Lung (tissue), 12 donors: ENCODE data around the gene GGTLC2. TPM values are rescaled to one million over a fixed set of nuclear protein-coding genes. Genes with fewer than 3 reads are reported as not detected.

ENCODE experiments used
- ATAC-seq: fragments of 200-7000 bp; cut with Tn5 transposase; one replicate; pipeline ENCODE4 v1.9.1; 2020; ENCODE audit warnings: moderate number of reproducible peaks; ENCODE audit not compliant: insufficient read depth, low FRiP score
- DNase-seq, 3 donors: peaks; one replicate each; pipeline ENCODE4 v3.0.0-alpha.2; 2013 to 2017
- H3K27ac ChIP-seq, 2 donors: one replicate each; pipeline ENCODE4 v1.5.1; 2013; ENCODE audit warnings: mild to moderate bottlenecking in 2 of 2, moderate library complexity in 2 of 2, control low read depth in 1 of 2, inconsistent platforms in 1 of 2, low read depth in 1 of 2, low read length in 1 of 2
- H3K27me3 ChIP-seq, 3 donors: one replicate each; pipeline ENCODE4 v1.5.1; 2013; ENCODE audit warnings: low read length in 2 of 3; ENCODE audit not compliant: control insufficient read depth in 3 of 3, insufficient read depth in 3 of 3
- H3K36me3 ChIP-seq, 4 donors: one replicate each; pipeline ENCODE4 v1.5.1; 2013; ENCODE audit warnings: low read length in 4 of 4, mild to moderate bottlenecking in 1 of 4, moderate library complexity in 1 of 4; ENCODE audit not compliant: control insufficient read depth in 4 of 4, insufficient read depth in 4 of 4
- H3K4me1 ChIP-seq, 5 donors: one replicate each; pipeline ENCODE4 v1.5.1; 2013; ENCODE audit warnings: low read length in 5 of 5, mild to moderate bottlenecking in 2 of 5, moderate library complexity in 1 of 5; ENCODE audit not compliant: control insufficient read depth in 5 of 5, insufficient read depth in 5 of 5
- H3K4me3 ChIP-seq: one replicate; pipeline ENCODE4 v1.5.1; 2013; ENCODE audit warnings: mild to moderate bottlenecking, control low read depth, moderate library complexity
- H3K9ac ChIP-seq, 2 donors: one replicate each; pipeline ENCODE4 v1.5.1; 2013; ENCODE audit warnings: low read length in 2 of 2, control low read depth in 1 of 2; ENCODE audit not compliant: insufficient read depth in 1 of 2
- H3K9me3 ChIP-seq, 4 donors: one replicate each; pipeline ENCODE4 v1.5.1; 2013; ENCODE audit warnings: low read length in 3 of 4, mild to moderate bottlenecking in 1 of 4, moderate library complexity in 1 of 4; ENCODE audit not compliant: control insufficient read depth in 4 of 4, insufficient read depth in 3 of 4
- CTCF ChIP-seq: IDR thresholded peaks from 2 replicates; pipeline ENCODE4 v1.5.1; 2012; ENCODE audit warnings: mild to moderate bottlenecking; ENCODE audit errors: control extremely low read depth, extremely low read depth
- WGBS, 2 donors: extraction: QIAGEN DNeasy Blood & Tissue Kit; methylation state at CpG; one replicate each; pipeline ENCODE4 v1.1.7; 2013; 5-methylcytosine and 5-hydroxymethylcytosine counted together
- polyA plus RNA-seq, 2 donors: library from polyadenylated mRNA; stranded (reverse); fragments of 200-250 nt; gene quantifications; one replicate each; pipeline ENCODE4 v1.2.1, GENCODE V29; 2013
- total RNA-seq, 2 donors: library from RNA; depleted of rRNA in 1 of 2; stranded (reverse); fragments of >200 nt in 1 of 2; gene quantifications; one replicate each; pipeline ENCODE4 v1.2.1, GENCODE V29; 2014 to 2021
- donor health status: control.
- donor health status: control.
- donor health status: Bipolar disorder and iron deficiency.
- donor health status: healthy.
- donor health status: DM: yes; HTN: yes; CAD: no.

The GGTLC2 gene
- total and polyA plus RNA-seq, 4 donors = 0.56 to 7.0 (median 0.80) TPM; not detected in 1

GRCh38 chr22:22678970-22679369 lies 34.6 kb downstream of the GGTLC2 start:
- Histone ChIP-seq H3K4me1 (no peaks in the 10 kb centered on the region), H3K27ac (no peak overlapping the region), H3K9ac (no peak overlapping the region), H3K27me3 (no peaks in the 10 kb centered on the region), H3K36me3 (no peaks in the 10 kb centered on the region), H3K9me3 (no peaks in the 10 kb centered on the region), H3K4me3 (no peak overlapping the region)
- WGBS, 2 donors = 92 to 93% methylated on average over 4 of the region's 4 CpGs
- no peak for ATAC-seq
- TF ChIP-seq CTCF = no peak
- DNase-seq = no peak

GRCh38 chr22:22680396-22680795 lies 36.0 kb downstream of the GGTLC2 start:
- no peaks in the 10 kb centered on the region for H3K36me3 ChIP-seq
- 93 to 96% methylated on average over 4 of the region's 4 CpGs for WGBS, 2 donors

GRCh38 chr22:22681221-22681739 lies 36.9 kb downstream of the GGTLC2 start:
- ATAC-seq (no peak), DNase-seq (no peak)
- no peaks in the 10 kb centered on the region for H3K27me3 ChIP-seq
- 60 to 75% methylated on average over 3 of the region's 3 CpGs for WGBS, 2 donors
- H3K4me1 ChIP-seq = no peaks in the 10 kb centered on the region
- no peak overlapping the region for H3K27ac ChIP-seq
- no peaks in the 10 kb centered on the region for H3K36me3 ChIP-seq
- H3K9me3 ChIP-seq = no peaks in the 10 kb centered on the region
- no peak for TF ChIP-seq CTCF
- no peak overlapping the region for H3K4me3 ChIP-seq
- no peak overlapping the region for H3K9ac ChIP-seq

More at GRCh38 chr22:22680396-22680795, 36.0 kb downstream of the GGTLC2 start:
- Histone ChIP-seq H3K4me3 (no peak overlapping the region), H3K27ac (no peak overlapping the region), H3K9me3 (no peaks in the 10 kb centered on the region), H3K27me3 (no peaks in the 10 kb centered on the region), H3K4me1 (no peaks in the 10 kb centered on the region), H3K9ac (no peak overlapping the region)
- no peak for TF ChIP-seq CTCF
- ATAC-seq (no peak), DNase-seq (no peak)

GRCh38 chr22:22682196-22682595 lies 37.8 kb downstream of the GGTLC2 start:
- H3K4me1 ChIP-seq = no peaks in the 10 kb centered on the region
- TF ChIP-seq CTCF = no peak
- DNase-seq (no peak), ATAC-seq (no peak)
- no peak overlapping the region for H3K27ac ChIP-seq
- H3K27me3 ChIP-seq = no peaks in the 10 kb centered on the region
- H3K4me3 ChIP-seq = no peak overlapping the region
- no peaks in the 10 kb centered on the region for H3K36me3 ChIP-seq
- 99 to 100% methylated on average over 1 of the region's 1 CpG for WGBS, 2 donors
- no peak overlapping the region for H3K9ac ChIP-seq
- no peaks in the 10 kb centered on the region for H3K9me3 ChIP-seq
